Peyer's patch (tissue), 4 donors: ENCODE results near the gene PLA2G2D.

Experiments
- POLR2A ChIP-seq, 2 donors: fragments of 450-650 bp; IDR thresholded peaks; one replicate each; pipeline ENCODE4 v1.5.1; 2017; ENCODE audit warnings: antibody characterized with exemption in 2 of 2, mild to moderate bottlenecking in 2 of 2, moderate library complexity in 2 of 2
- TF ChIP-seq, protein P1 (sequence below), 6 experiments: fragments of 450-650 bp in 4 of 6; fragments of 200-600 bp in 2 of 6; sonication (generic) in 1 of 6; IDR thresholded peaks; one replicate each; pipeline ENCODE4 v1.5.1; 2017 to 2019; ENCODE audit warnings: antibody characterized with exemption in 6 of 6, mild to moderate bottlenecking in 3 of 6, moderate library complexity in 1 of 6

DNA sequence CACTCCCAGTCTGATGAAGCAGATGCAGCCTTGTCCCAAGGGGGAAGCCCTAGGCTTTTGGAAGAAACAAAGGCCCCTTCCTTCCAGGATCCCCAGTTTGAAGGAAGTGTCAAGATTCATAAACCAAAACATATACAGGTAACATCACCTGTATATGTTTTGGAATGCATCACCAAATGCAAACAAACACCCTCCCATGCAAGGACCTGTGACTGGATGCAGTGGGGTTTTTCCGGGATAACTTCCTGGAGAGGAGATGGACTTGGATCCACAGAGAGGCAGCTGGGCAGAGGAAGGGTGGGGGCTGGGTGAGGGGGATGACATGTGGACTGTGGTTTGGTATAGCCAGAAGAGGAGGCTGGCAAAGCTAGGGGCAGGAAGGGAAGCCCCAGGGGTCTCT lies 18.3 kb upstream of the PLA2G2D start:
- TF ChIP-seq, protein P1, sequence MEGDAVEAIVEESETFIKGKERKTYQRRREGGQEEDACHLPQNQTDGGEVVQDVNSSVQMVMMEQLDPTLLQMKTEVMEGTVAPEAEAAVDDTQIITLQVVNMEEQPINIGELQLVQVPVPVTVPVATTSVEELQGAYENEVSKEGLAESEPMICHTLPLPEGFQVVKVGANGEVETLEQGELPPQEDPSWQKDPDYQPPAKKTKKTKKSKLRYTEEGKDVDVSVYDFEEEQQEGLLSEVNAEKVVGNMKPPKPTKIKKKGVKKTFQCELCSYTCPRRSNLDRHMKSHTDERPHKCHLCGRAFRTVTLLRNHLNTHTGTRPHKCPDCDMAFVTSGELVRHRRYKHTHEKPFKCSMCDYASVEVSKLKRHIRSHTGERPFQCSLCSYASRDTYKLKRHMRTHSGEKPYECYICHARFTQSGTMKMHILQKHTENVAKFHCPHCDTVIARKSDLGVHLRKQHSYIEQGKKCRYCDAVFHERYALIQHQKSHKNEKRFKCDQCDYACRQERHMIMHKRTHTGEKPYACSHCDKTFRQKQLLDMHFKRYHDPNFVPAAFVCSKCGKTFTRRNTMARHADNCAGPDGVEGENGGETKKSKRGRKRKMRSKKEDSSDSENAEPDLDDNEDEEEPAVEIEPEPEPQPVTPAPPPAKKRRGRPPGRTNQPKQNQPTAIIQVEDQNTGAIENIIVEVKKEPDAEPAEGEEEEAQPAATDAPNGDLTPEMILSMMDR (IDR thresholded peaks at IDR 0.05): no peak
- TF ChIP-seq POLR2A (IDR thresholded peaks at IDR 0.05): no peak
